K562 (cell line): Measurements from ENCODE around the gene ATCAY. TPM values are rescaled to one million over a fixed set of nuclear protein-coding genes. Genes with fewer than 3 reads are reported as not detected.
A peak's percentile ranks its signal among the peaks of the same experiment; 100 is the strongest.

Source experiments
- ATAC-seq: fragments of 200-7000 bp; cut with Tn5 transposase; 3 replicates; pipeline ENCODE4 v1.9.1; 2020; ENCODE audit warnings: moderate library complexity
- BruUV-seq: library from RNA; stranded (reverse); fragments of 400-500 nt; replicated peaks from 2 replicates; lab custom pipeline; 2021; lab: Mats Ljungman, UMichigan
- CTCF ChIA-PET: fragments of 300-600 bp; formaldehyde crosslinking; extraction: SDS; loops from one replicate; lab custom pipeline; 2021; ENCODE audit warnings: low intra/inter-chr PET ratio; lab: Yijun Ruan, JAX
- POLR2A ChIA-PET: fragments of 300-600, 350-650 bp; sonication (Branson Sonifier 250); formaldehyde crosslinking; extraction: SDS; loops from one replicate; lab custom pipeline; 2021; ENCODE audit warnings: antibody characterized with exemption, inconsistent platforms; lab: Yijun Ruan, JAX
- DNase-seq, 4 experiments: peaks; one replicate each; pipeline versions ENCODE4 v3.0.0 to v3.0.0-alpha.2; 2011 to 2018; ENCODE audit warnings: low spot score in 3 of 4, mixed read lengths in 3 of 4; ENCODE audit errors: extremely low read depth in 1 of 4
- FAIRE-seq: peaks from 2 replicates; lab custom pipeline; 2011; peaks lifted over from hg19 to GRCh38; lab: Jason Lieb, UNC
- H2AFZ ChIP-seq: 2 replicates; pipeline ENCODE4 v1.6.0; 2011; ENCODE audit warnings: low read depth, low read length, control low read depth, inconsistent platforms
- H3K27ac ChIP-seq: fragments of 200-600 bp; 3 replicates; pipeline ENCODE4 v1.8.0; 2011; ENCODE audit warnings: low read depth, mild to moderate bottlenecking, control low read depth, inconsistent platforms, low read length, moderate library complexity, mixed read lengths; ENCODE audit errors: extremely low read depth
- H3K27me3 ChIP-seq, 2 experiments: fragments of 300-600 bp in 1 of 2; 2 replicates in 1 of 2; 3 replicates in 1 of 2; pipeline versions ENCODE4 v1.6.0 to v1.8.0; 2011; ENCODE audit warnings: inconsistent platforms in 2 of 2, low read length in 2 of 2, mild to moderate bottlenecking in 1 of 2, mixed read lengths in 1 of 2, moderate library complexity in 1 of 2; ENCODE audit not compliant: control insufficient read depth in 2 of 2, insufficient read depth in 2 of 2
- H3K36me3 ChIP-seq: fragments of 300-600 bp; 3 replicates; pipeline ENCODE4 v1.8.0; 2011; ENCODE audit warnings: mild to moderate bottlenecking, low read length, inconsistent platforms; ENCODE audit not compliant: control insufficient read depth, insufficient read depth
- H3K4me1 ChIP-seq, 2 experiments: fragments of 200-600 bp in 1 of 2; replicated peaks in 1 of 2; 2 replicates in 1 of 2; 3 replicates in 1 of 2; pipeline versions ENCODE4 v1.5.1 to v1.8.0; 2011; ENCODE audit warnings: inconsistent platforms in 2 of 2, low read length in 2 of 2, mild to moderate bottlenecking in 1 of 2, mixed read lengths in 1 of 2, moderate library complexity in 1 of 2; ENCODE audit not compliant: control insufficient read depth in 2 of 2, insufficient read depth in 2 of 2
- H3K4me2 ChIP-seq: 2 replicates; pipeline ENCODE4 v1.6.1; 2011; ENCODE audit warnings: low read length, control low read depth, inconsistent platforms, mixed read lengths; ENCODE audit not compliant: insufficient read depth
- H3K4me3 ChIP-seq: fragments of 200-600 bp; sonication (generic), shearing (Covaris generic); 2 replicates; pipeline ENCODE4 v1.5.1; 2016; ENCODE audit warnings: control low read depth, inconsistent platforms
- H3K79me2 ChIP-seq: fragments of 200-600 bp; 3 replicates; pipeline ENCODE4 v1.8.0; 2011; ENCODE audit warnings: low read length, inconsistent platforms; ENCODE audit not compliant: control insufficient read depth, insufficient read depth
- H3K9ac ChIP-seq, 2 experiments: 2 replicates each; pipeline versions ENCODE4 v1.6.0 to v1.6.1; 2011; ENCODE audit warnings: low read depth in 2 of 2, low read length in 2 of 2, control low read depth in 1 of 2, inconsistent platforms in 1 of 2, mild to moderate bottlenecking in 1 of 2, mixed read lengths in 1 of 2; ENCODE audit not compliant: insufficient read depth in 1 of 2
- H3K9me1 ChIP-seq: one replicate; pipeline ENCODE4 v1.6.0; 2011; ENCODE audit warnings: inconsistent platforms, mild to moderate bottlenecking, low read length, moderate library complexity; ENCODE audit not compliant: control insufficient read depth, insufficient read depth
- H3K9me3 ChIP-seq: replicated peaks from 2 replicates; pipeline ENCODE4 v1.5.1; 2011; ENCODE audit warnings: low read depth, low read length, inconsistent platforms; ENCODE audit not compliant: control insufficient read depth, insufficient read depth
- H4K20me1 ChIP-seq: replicated peaks from 2 replicates; pipeline ENCODE4 v1.6.1; 2011; ENCODE audit warnings: low read length, inconsistent platforms, mixed read lengths; ENCODE audit not compliant: control insufficient read depth, insufficient read depth
- CBX5 ChIP-seq: IDR thresholded peaks from 2 replicates; pipeline ENCODE4 v1.6.1; 2014; ENCODE audit warnings: low read depth, borderline replicate concordance
- CTCF ChIP-seq, 3 experiments: IDR thresholded peaks in 2 of 3; conservative IDR thresholded peaks in 1 of 3; 2 replicates each; pipeline ENCODE4 v1.5.1; 2011 to 2012; ENCODE audit warnings: low read length in 3 of 3, mild to moderate bottlenecking in 3 of 3, control low read depth in 2 of 3, improper control_type of control experiment in 1 of 3, inconsistent platforms in 1 of 3, low read depth in 1 of 3, mixed read lengths in 1 of 3, moderate library complexity in 1 of 3; ENCODE audit not compliant: insufficient read depth in 2 of 3
- ELF1 ChIP-seq: fragments of 200-800 bp; sonication (Bioruptor generic); IDR thresholded peaks from 2 replicates; pipeline ENCODE4 v1.6.1; 2016; ENCODE audit warnings: missing genetic modification characterization, missing compliant biosample characterization
- NCOA1 ChIP-seq: fragments of 450-650 bp; IDR thresholded peaks from 2 replicates; pipeline ENCODE4 v1.6.1; 2016; ENCODE audit warnings: low read depth
- NFE2L1 ChIP-seq: fragments of 450-650 bp; IDR thresholded peaks from 2 replicates; pipeline ENCODE4 v1.6.1; 2016; ENCODE audit warnings: missing genetic modification characterization, low read depth, mild to moderate bottlenecking, missing compliant biosample characterization, moderate library complexity, borderline replicate concordance
- NRF1 ChIP-seq, 2 experiments: fragments of 450-650 bp; IDR thresholded peaks in 1 of 2; conservative IDR thresholded peaks in 1 of 2; 2 replicates each; pipeline ENCODE4 v1.6.1; 2014; ENCODE audit warnings: mild to moderate bottlenecking in 2 of 2
- POLR2A ChIP-seq: fragments of 450-650 bp; conservative IDR thresholded peaks from 2 replicates; pipeline ENCODE4 v1.6.1; 2016
- PRMT5 ChIP-seq: sonication (generic); formaldehyde crosslinking; IDR thresholded peaks from 2 replicates; pipeline ENCODE4 v1.5.0; 2020; ENCODE audit warnings: missing genetic modification reagents
- RAD21 ChIP-seq, 2 experiments: fragments of 250-450 bp in 1 of 2; fragments of 450-650 bp in 1 of 2; sonication (Bioruptor Pico) in 1 of 2; formaldehyde crosslinking in 1 of 2; IDR thresholded peaks in 1 of 2; conservative IDR thresholded peaks in 1 of 2; 2 replicates each; pipeline versions ENCODE4 v1.4.0 to v1.8.0; 2020 to 2022; ENCODE audit warnings: mild to moderate bottlenecking in 2 of 2, moderate library complexity in 1 of 2
- STAT6 ChIP-seq: sonication (generic); formaldehyde crosslinking; IDR thresholded peaks from 2 replicates; pipeline ENCODE4 v1.8.1; 2023; ENCODE audit warnings: mild to moderate bottlenecking, missing genetic modification reagents
- THAP7 ChIP-seq: fragments of 250-450 bp; sonication (Bioruptor Pico); IDR thresholded peaks from 2 replicates; pipeline ENCODE4 v1.5.0; 2021
- TSC22D4 ChIP-seq: fragments of 450-650 bp; IDR thresholded peaks from 2 replicates; pipeline ENCODE4 v1.6.1; 2016; ENCODE audit warnings: missing genetic modification characterization, missing biosample characterization, control low read depth
- ZBED1 ChIP-seq: IDR thresholded peaks from 2 replicates; pipeline ENCODE4 v1.6.1; 2014
- ZC3H11A ChIP-seq: IDR thresholded peaks from 2 replicates; pipeline ENCODE4 v1.6.1; 2012; ENCODE audit warnings: low read depth, low read length, improper control_type of control experiment
- ZNF551 ChIP-seq: fragments of 250-450 bp; sonication (Bioruptor Pico); IDR thresholded peaks from 2 replicates; pipeline ENCODE4 v1.5.0; 2021; ENCODE audit warnings: mild to moderate bottlenecking, moderate library complexity
- WGBS: fragments of 100-300 bp; shearing (Covaris generic); methylation state at CpG from one replicate; pipeline ENCODE4 v1.1.6; 2016; ENCODE audit warnings: low coverage, mixed read lengths; ENCODE audit not compliant: insufficient coverage; ENCODE audit errors: missing lambda C conversion rate; 5-methylcytosine and 5-hydroxymethylcytosine counted together
- in situ Hi-C: fragments of 300-500 bp; cut with MboI; formaldehyde crosslinking; loops from 4 replicates; pipeline ENCODE4 v1.15.0; 2018; ENCODE audit warnings: inconsistent platforms, mixed read lengths
- intact Hi-C: fragments of 100-400 bp; cut with micrococcal nuclease; formaldehyde crosslinking; loops from 2 replicates; pipeline ENCODE4 v1.14.2; 2022
- polyA plus RNA-seq, 8 experiments: library from polyadenylated mRNA; depleted of rRNA in 4 of 8; stranded (reverse) in 5 of 8; unstranded in 3 of 8; fragments of >200 nt; fragmentation: Nextera tagmentation in 2 of 8; fragmentation: Illumina TruSeq in 1 of 8; extraction: Ambion mirVana in 2 of 8; extraction: Trizol in 1 of 8; gene quantifications; 2 replicates each; pipeline versions ENCODE4 v1.2.1 to v1.2.3, GENCODE V29; 2011 to 2014; ENCODE audit warnings: inconsistent platforms in 1 of 8, missing spikeins in 1 of 8
- total RNA-seq, 7 experiments: library from RNA; depleted of rRNA in 6 of 7; stranded (reverse); fragments of >200 nt in 6 of 7; fragmentation: Illumina TruSeq in 2 of 7; extraction: Trizol in 2 of 7; gene quantifications; 2 replicates each; pipeline versions ENCODE4 v1.2.1 to v1.2.3, GENCODE V29; 2011 to 2021; ENCODE audit warnings: low replicate concordance in 1 of 7

The ATCAY gene
- total and polyA plus RNA-seq, 9 of the 15 experiments (the other 6 are each of a cell fraction or from before 2014, with no cell fraction given), result not detected

GRCh38 chr19:3862826-3863500 is 17.5 kb upstream of the ATCAY start:
- 8% methylated on average over 25 of the region's 25 CpGs for WGBS
- H3K36me3 ChIP-seq, result no peaks in the 10 kb centered on the region
- POLR2A ChIA-PET, result interaction anchor here (0.9 to 1.8 kb wide), 3 partner anchors 8 to 31 kb away, joined by 3 to 6 read pairs (median 4); no protein-coding TSS in a partner anchor
- no peaks in the 10 kb centered on the region for H3K9me1 ChIP-seq
- CTCF ChIA-PET, result no interaction called here
- no peaks in the 10 kb centered on the region for H3K9me3 ChIP-seq
- intact Hi-C loops (no loop called here), in situ Hi-C loops (loop anchor here (5.0 kb wide), 1 partner anchor 344 kb away; no protein-coding TSS in a partner anchor)
- DNase-seq, result no peak
- H3K4me3 ChIP-seq, result no peak overlapping the region
- H3K4me1 ChIP-seq, result peaks cover 0 to 12% of the 10 kb centered on the region in 2 experiments; a peak in 2 of 5 replicates
- ATAC-seq, result peak; percentile 77
- H3K79me2 ChIP-seq, result no peaks in the 10 kb centered on the region
- no peak overlapping the region for H3K4me2 ChIP-seq
- FAIRE-seq, result no peak
- H2AFZ ChIP-seq, result no peak overlapping the region
- 0 out of 4 replicates have a peak overlapping the region, but pooled peaks of 1 of the 2 experiments have one; percentile 36 for H3K9ac ChIP-seq
- peaks cover 59 to 69% of the 10 kb centered on the region in 2 experiments for H3K27me3 ChIP-seq
- H4K20me1 ChIP-seq, result no peaks in the 10 kb centered on the region
- no TSS peak for BruUV-seq
- H3K27ac ChIP-seq, result no peak overlapping the region
- no peak for TF ChIP-seq ZBED1
- TF ChIP-seq THAP7 (CRISPR knock-in tag), result no peak
- no peak for TF ChIP-seq CBX5
- TF ChIP-seq ZNF551 (CRISPR knock-in tag), result no peak
- no peak for TF ChIP-seq POLR2A
- TF ChIP-seq TSC22D4 (tag), result no peak
- TF ChIP-seq NFE2L1 (tag), result no peak
- peak in 1 of 2 experiments; percentile 44; a peak in 2 of 4 replicates for TF ChIP-seq RAD21 (CRISPR knock-in tag; conservative IDR thresholded peaks at IDR 0.05 in 1 of 2, IDR thresholded peaks at IDR 0.05 in 1 of 2)
- no peak for TF ChIP-seq ELF1 (tag)
- no peak for TF ChIP-seq STAT6 (CRISPR knock-in tag)
- TF ChIP-seq CTCF (IDR thresholded peaks at IDR 0.05 in 2 of 3, conservative IDR thresholded peaks at IDR 0.05 in 1 of 3; ENCODE audit: insufficient read depth in 2 of 3, low read depth in 1 of 3, low read length in 3 of 3), result peak; percentile 21 to 41 (median 32); a peak in 3 of 6 replicates
- no peak for TF ChIP-seq PRMT5 (CRISPR knock-in tag)
- TF ChIP-seq ZC3H11A, result no peak
- TF ChIP-seq NCOA1, result no peak
- no peak for TF ChIP-seq NRF1 (conservative IDR thresholded peaks at IDR 0.05 in 1 of 2, IDR thresholded peaks at IDR 0.05 in 1 of 2)
